ENCODE results near the gene MARVELD3. TPM values are rescaled to one million over a fixed set of nuclear protein-coding genes. Genes with fewer than 3 reads are reported as not detected.

MARVELD3 gene
- total and polyA plus RNA-seq, 2 of the 8 experiments (the other 6 are each of a cell fraction or from before 2014, with no cell fraction given) = 18.0 to 34.8 TPM

GRCh38 chr16:71626018-71626857 is at the start of gene MARVELD3 (continued):
- no peak for TF ChIP-seq EP300 (IDR thresholded peaks at IDR 0.05; ENCODE audit: borderline replicate concordance in 1 of 2, low read depth in 2 of 2, low read length in 2 of 2)
- peak; percentile 67 for TF ChIP-seq NRF1 (IDR thresholded peaks at IDR 0.05; ENCODE audit: low read depth, low read length)
- no peak for TF ChIP-seq CHD2 (IDR thresholded peaks at IDR 0.05; ENCODE audit: low read length)
- no peak for TF ChIP-seq CBX8 (IDR thresholded peaks at IDR 0.05; ENCODE audit: borderline replicate concordance, low read depth, low read length)
- TF ChIP-seq CREB1 (IDR thresholded peaks at IDR 0.05) = no peak
- TF ChIP-seq RBBP5 (IDR thresholded peaks at IDR 0.05; ENCODE audit: borderline replicate concordance, low read depth, low read length) = no peak
- peak; percentile 69 for TF ChIP-seq PHF8 (conservative IDR thresholded peaks at IDR 0.05; ENCODE audit: low read depth, low read length)
- no peak for TF ChIP-seq SP2 (IDR thresholded peaks at IDR 0.05; ENCODE audit: low read length)
- TF ChIP-seq GABPA (IDR thresholded peaks at IDR 0.05; ENCODE audit: borderline replicate concordance, insufficient read depth, low read length) = no peak
- TF ChIP-seq SIN3A (conservative IDR thresholded peaks at IDR 0.05 in 1 of 2, IDR thresholded peaks at IDR 0.05 in 1 of 2; ENCODE audit: low read depth in 1 of 2, low read length in 2 of 2) = no peak
- no peak for TF ChIP-seq RFX5 (IDR thresholded peaks at IDR 0.05; ENCODE audit: borderline replicate concordance, low read depth, low read length)
- no peak for TF ChIP-seq TEAD4 (IDR thresholded peaks at IDR 0.05; ENCODE audit: low read depth, low read length)
- TF ChIP-seq SIRT6 (IDR thresholded peaks at IDR 0.05; ENCODE audit: low read length) = no peak
- TF ChIP-seq BACH1 (IDR thresholded peaks at IDR 0.05; ENCODE audit: low read length) = no peak

All from H1 (cell line).